Measurements from ENCODE around the gene SEC23A.
"Not testable (repeated sequence)": the region's sequence is repeated elsewhere in the genome, so short reads cannot be mapped to it uniquely, and the experiment has no call there.

The SEC23A gene

GRCh38 chr14:39102969-39103957 is at the start of gene SEC23A:
SEC23A (minus strand) TSS chr14:39103235; CDS start chr14:39096118, 7,117 bp downstream.
- no peak for FAIRE-seq

- FAIRE-seq = no peak
Observed at GRCh38 chr14:39145266-39145966, 42.4 kb upstream of the SEC23A start.

DNA sequence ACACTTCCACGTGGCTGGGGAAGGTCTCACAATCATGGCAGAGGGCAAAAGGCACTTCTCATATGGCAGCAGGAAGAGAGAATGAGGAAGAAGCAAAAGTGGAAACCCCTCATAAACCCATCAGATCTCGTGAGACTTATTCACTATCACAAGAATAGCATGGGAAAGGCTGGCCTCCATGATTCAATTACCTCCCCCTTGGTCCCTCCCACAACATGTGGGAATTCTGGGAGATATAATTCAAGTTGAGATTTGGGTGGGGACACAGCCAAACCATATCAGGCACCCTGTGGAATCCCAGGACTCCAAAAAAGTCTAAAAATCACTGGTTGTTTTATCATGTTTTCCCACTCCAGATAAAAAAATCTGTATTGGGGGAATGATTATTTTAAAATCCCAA is 40.2 kb upstream of the SEC23A start:
- FAIRE-seq = not testable (repeated sequence)

- FAIRE-seq = not testable (repeated sequence)
Observed at GRCh38 chr14:39141623-39142022, 38.6 kb upstream of the SEC23A start.

- no peak for FAIRE-seq
Observed at GRCh38 chr14:39140170-39140569, 37.1 kb upstream of the SEC23A start.

GRCh38 chr14:39138440-39138839 is 35.4 kb upstream of the SEC23A start:
- no peak for FAIRE-seq

DNA sequence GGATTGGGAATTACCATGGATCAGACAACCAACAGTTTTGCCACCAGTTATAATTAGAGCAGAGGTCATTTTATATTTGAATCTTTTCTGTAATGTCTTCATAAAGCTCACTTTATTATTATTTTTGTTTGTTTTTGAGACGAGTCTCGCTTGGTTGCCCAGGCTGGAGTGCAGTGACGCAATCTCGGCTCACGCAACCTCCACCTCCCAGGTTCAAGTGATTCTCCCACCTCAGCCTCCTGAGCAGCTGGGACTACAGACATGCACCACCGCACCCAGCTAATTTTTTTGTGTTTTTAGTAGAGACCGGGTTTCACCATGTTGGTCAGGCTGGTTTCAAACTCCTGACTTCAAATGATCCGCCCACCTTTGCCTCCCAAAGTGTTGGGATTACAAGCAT is 34.8 kb upstream of the SEC23A start:
- FAIRE-seq = not testable (repeated sequence)

GRCh38 chr14:39122330-39123138 is 19.5 kb upstream of the SEC23A start:
- FAIRE-seq = no peak

- FAIRE-seq = peak; percentile 90
Observed at GRCh38 chr14:39114073-39114838, 11.2 kb upstream of the SEC23A start, which contains the start of gene GEMIN2. GEMIN2 (plus strand) TSS chr14:39114323; CDS start chr14:39114339, 16 bp downstream.

DNA sequence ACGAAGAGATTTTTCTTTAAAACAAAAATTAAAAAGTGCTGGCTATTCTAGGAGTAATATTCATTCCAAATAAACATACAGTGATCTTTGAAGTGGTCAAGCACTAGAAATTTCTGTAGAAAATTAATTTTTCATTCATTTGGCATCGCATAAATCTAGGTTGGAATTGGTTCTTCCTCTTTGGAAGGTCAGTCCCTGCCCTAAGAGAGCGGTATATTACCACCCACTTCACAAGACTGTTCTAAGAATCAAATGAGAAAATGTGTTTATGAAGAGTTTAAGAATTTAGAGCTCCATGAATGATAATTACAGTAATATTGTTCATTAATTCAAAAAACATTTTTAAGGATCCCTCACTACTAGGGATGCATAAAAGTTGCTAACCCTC is 10.6 kb upstream of the SEC23A start:
- no peak for FAIRE-seq

DNA sequence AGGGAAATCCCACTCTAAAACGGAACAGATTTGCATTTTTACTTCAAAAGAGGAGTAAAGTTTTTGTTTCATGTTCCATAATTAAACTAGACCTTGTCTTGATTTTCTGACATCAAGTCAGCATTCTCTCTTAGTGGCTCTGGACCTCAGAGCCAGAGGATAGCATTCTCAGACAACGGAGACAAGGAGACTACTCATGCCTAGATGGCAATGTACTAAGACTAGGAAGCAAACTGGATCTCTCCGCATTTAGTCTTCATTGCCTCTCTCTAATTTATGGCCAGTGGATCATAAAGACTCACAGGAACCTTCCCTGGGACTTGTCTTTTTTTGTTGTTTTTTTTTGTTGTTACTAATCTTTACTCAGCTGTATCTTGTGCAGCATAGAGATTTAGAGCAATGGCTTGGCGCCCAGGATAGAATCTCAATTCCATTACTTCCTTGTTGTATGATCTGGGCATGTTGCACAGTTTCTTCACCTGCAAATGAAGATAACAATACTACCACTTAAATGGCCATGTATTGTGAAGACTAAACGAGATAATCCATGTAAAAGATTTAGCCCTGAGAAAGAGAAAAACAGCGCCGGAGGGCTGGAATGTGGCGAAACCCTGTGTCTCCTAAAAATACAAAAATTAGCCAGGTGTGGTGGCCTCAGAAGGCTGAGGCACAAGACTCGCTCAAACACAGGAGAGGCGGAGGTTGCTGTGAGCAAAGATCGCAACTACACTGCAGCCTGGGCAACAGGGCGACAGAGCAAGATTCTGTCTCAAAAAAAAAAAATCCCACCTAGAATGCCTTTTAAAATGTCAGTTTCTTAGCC is 7.1 kb upstream of the SEC23A start:
- no peak for FAIRE-seq

DNA sequence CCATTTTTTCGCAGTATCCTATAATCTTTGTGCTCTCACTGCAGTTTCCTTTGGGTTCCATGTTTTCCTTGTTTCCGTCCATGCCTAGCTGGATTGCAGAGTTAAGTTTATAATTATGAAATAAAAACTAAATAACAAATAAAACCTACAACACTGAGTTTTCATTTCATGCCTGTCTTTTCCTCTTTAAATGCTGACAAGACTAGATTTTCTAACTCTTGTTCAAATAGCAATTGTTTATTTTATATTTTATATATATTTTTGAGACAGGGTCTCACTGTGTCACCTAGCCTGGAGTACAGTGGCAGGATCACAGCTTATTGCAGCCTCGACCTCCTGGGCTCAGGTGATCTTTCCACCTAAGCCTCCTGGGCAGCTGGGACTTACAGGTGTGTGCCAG is 5.8 kb upstream of the SEC23A start:
- no peak for FAIRE-seq

- peak; percentile 76 for FAIRE-seq
Observed at GRCh38 chr14:39107591-39107996, 4.6 kb upstream of the SEC23A start.

- not testable (repeated sequence) for FAIRE-seq
Observed at GRCh38 chr14:39104078-39104801, 1.2 kb upstream of the SEC23A start.

GRCh38 chr14:39102265-39102968 is 618 bp downstream of the SEC23A start:
- no peak for FAIRE-seq

DNA sequence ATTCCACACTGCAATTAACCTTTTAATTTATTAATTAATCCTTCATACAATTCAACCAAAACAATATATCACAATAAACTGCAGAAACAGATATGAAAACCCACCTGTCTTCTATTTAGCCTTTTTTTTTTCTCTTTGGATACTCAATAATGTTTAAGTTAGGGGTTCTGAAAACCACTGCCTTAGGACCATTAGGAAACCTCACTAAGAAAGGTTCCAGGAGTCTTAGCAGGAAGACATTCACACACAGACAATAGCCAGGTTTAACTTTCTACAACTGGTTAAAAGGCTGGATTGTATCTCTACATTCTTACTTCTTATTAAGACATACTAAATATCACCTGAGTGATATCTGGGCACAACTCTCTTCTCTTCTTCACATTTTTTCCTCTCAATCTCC is 3.3 kb downstream of the SEC23A start:
- no peak for FAIRE-seq

GRCh38 chr14:39099215-39099614 is 3.8 kb downstream of the SEC23A start:
- FAIRE-seq = not testable (repeated sequence)

GRCh38 chr14:39097159-39097558 is 5.9 kb downstream of the SEC23A start:
- FAIRE-seq = no peak

- no peak for FAIRE-seq
Observed at GRCh38 chr14:39094515-39094914, 8.5 kb downstream of the SEC23A start.

- no peak for FAIRE-seq
Observed at GRCh38 chr14:39091716-39092115, 11.3 kb downstream of the SEC23A start.
